Posterior cingulate gyrus (tissue), 11 donors: ENCODE measurements around the gene STARD13.

ENCODE experiments used
- DNase-seq, 10 donors: peaks; one replicate each; pipeline versions ENCODE4 v3.0.0 to v3.0.0-alpha.2; 2020 to 2021; ENCODE audit warnings: mixed read lengths in 3 of 10
- intact Hi-C: fragments of 100-400 bp; cut with DNase I; formaldehyde crosslinking; loops from one replicate; pipeline ENCODE4 v1.15.1; 2023

Gene STARD13

DNA sequence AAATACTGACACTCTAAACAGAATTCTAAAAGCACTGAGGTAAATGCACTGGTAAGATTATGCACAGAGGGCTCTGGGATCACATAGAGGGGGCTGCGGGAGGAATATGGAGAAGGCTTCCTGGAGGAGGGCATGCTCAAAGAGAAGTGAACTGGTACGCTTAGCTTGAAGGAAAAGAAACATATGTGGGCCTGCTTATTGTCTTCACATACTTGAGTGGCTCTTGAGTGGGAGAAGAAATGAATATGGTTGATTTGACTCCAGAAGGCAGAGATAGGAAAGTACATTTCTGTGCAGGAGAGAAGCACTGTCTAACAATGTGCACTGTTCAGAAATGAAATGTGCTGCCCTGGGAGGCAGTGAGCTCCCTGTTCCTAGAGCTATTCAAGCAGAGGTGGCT lies 178.2 kb downstream of the STARD13 start:
- no peak for DNase-seq
- intact Hi-C loops: no loop called here

DNA sequence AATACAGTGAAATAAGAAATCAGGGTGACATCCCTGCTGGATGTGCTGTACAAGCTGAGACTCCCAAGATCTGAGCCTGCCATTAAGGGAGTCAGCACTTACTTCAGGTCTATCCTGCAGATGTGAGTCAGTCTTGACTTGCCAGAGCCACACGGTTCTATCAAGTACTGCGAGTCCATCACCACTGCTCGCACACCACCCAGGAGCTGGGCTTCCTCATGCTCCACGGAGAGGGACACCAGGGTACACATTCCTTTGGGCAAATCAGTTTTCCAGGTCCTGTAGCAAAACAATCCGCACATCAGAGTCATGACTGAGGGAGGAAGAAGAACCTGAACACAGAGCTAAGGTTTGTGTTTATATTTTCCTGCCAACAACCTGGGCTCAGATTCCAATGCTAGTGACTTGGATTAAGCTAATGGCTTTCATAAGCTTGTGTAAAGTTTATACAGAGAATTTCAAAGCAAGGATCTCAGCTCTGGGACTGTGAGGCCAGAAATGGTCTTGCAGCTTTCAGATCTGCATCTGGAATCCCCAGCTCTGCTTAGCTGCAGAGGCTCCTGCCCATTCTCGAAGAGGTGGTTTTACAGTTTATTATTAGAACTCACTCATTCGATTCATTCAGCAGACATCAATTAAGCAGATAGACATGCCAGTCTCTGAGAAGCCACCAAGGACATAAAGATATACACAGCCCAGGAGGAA lies 178.7 kb downstream of the STARD13 start:
- intact Hi-C loops: no loop called here
- peak in 1 of 10 donors; percentile 78 for DNase-seq

DNA sequence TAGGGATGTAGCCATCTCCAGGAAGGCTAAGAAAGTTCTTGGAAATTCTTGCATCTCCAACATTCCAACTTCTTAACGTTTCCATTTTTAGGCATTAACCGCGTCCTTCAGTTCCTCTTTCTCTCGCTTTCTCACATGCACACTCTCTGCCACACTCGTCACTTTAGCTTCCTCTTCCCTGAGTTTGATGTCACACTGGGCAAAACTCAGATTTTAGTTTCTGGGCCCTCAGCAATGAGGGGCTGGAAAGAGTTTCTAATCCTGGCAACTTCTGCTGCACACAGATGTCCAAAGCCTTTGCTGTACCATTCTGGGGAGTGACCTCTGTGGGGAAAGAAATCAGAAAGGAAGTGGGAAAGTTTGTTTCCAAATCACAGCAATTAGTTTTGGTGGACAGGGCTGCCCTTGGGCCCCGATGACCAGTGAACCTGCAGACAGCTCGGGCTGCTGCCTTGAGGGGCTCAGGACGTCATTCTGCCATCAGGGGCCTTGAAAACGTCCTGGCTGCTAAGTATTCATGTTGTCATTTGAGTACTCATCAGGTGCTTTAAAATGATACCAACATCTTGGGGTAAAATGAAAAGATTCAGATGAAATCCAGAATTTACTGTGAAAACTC lies 180.1 kb downstream of the STARD13 start:
- DNase-seq: peak in 1 of 10 donors; percentile 51
- intact Hi-C loops: no loop called here

DNA sequence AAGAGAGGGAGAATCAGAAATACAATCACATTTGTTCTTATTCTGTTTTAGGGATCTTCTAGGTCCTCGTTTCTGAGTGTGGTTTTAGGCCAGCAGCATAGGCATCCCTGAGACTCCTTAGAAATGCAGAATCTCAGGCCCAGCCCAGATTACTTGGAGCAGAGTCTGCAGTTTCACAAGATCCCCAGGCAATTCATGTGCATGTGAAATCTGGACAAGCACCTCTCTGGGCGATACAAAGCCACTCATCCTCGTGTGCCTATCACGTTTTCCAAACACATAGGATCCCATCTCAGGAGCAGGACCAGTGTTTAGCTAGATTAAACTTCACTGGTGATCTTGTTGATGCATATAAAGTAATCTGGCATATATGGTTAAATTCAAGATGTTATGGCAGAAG lies 182.1 kb downstream of the STARD13 start:
- intact Hi-C loops: no loop called here
- no peak for DNase-seq

DNA sequence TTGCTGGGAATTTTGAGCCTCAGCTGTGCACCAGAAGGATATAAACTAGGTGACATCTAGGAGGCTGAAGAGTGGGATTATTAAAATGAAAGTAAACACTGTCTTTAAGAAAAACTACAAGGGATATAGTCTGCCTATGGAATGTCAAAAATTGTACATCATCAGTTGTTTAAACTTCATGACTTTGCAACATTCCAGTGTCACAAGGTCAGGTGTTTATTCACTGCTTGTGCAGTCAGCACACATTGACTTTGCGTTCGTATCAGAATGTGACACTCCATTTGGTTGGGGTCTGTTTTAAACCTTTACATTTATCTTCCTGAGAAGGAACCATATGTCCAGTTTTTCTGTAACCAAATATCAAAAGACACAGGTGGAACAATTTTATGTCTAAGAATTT lies 183.7 kb downstream of the STARD13 start:
- DNase-seq: no peak
- intact Hi-C loops: no loop called here

DNA sequence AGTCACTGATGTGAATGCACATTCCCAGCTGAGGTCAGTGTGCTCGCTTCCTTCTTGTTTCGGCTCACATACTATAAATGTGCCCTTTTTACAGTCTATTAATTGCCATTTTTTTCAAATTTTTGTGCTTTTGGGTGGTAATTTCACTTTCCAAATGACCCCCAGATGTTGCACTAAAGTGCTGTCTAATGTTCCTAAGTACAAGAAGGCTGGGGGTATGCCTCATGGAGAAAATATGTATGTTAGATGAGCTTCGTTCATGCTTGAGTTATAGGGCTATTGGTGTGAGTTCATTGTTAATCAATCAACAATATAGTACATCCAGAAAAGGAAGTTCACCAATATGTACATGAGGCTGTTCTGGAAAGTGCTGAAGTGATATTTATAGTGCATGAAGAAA lies 184.7 kb downstream of the STARD13 start:
- DNase-seq: no peak
- intact Hi-C loops: no loop called here

DNA sequence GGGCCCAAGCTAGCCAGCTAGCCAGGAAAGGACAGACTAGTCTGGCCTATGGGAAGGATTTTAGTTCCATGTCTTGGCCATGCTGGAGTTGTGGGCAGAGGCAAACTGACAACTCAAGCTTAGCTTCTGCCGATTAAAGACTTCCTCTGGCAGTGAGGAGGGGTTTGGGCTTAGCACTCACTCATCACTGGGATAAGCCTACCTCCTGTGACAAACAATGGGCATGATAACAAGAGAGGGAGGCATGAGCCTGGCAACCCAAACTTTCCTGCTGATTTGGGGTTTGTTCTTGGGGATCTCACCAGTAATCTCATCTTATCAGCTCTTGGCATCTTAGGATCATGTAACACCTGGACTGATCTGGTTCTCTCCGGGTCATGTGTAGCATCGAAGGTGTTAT lies 185.7 kb downstream of the STARD13 start:
- intact Hi-C loops: no loop called here
- DNase-seq: peak in 1 of 10 donors; percentile 48

DNA sequence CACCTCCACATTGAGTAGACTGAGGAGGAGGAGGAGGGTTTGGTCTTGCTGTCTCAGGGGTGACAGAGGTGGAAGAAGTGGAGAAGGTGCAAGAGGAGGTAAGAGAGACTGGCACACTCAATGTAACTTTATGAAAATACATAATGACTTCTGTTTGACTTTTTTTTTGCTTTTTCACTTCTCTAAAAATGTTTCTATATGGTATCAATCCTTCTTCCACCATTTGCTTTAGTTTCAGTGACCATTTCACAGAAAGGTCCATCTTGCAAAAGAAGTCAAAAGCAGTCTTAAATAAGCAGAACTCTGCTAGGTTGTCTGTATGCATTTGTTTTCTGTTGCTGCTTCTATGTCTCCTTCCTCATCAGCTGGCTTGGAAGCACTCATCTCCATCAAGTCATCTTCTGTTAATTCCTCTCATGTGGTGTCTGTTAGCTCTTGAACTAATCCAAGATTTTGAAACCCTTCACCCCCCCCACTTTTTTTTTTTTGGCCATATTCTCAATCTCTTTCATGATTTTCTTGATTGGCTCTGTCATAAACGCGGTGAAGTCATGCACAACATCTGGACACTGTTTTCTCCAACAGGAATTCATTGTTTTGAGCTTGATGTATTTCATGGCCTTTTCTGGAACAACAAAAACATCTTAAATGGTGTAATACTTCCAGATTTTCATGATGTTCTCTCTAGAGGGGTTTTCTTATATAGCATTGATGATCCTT lies 188.5 kb downstream of the STARD13 start:
- DNase-seq: no peak
- intact Hi-C loops: no loop called here

DNA sequence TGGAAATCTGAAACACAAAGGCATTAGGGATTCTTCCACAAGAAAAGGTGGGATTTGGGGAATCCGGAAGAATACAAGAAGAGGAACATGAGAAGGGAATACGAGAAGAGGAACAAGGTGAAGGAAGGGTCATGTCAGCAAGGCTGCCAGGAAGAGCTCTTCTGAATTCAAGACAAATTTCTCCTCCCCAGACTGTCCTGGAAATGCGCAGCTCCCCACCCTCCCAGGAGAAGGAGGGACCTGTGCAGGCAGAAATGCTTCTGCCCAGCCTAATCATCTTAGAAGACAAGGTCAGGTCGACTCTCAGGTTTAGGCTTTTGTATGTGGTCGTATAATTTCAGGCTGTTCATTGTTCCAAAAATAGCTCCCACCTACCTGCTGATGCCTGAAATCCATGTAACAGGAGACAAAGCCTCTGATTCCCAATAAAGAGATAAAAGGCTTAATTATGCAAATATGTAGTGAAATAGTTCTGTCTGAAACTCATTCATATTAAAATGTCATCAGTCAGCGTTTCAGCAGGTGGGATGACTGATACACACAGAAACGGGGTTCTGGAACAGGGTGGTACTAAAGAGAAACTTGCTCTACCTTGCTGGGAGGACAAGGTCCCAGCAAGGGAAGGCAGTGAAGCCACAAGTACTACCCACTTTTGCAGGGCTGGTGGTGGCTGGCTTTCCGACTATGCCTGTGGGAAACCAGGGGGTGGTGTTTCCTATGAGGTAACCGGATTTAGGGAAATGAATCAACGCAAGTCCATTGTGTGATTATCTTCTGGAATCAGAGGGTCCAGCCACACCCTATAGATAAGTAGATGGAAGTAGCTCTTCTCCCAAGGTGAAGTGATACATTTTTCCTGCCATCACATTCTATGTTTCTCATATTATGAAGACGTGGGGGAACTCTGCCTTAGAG lies 193.2 kb downstream of the STARD13 start:
- DNase-seq: peak in 1 of 10 donors; percentile 27
- intact Hi-C loops: no loop called here

DNA sequence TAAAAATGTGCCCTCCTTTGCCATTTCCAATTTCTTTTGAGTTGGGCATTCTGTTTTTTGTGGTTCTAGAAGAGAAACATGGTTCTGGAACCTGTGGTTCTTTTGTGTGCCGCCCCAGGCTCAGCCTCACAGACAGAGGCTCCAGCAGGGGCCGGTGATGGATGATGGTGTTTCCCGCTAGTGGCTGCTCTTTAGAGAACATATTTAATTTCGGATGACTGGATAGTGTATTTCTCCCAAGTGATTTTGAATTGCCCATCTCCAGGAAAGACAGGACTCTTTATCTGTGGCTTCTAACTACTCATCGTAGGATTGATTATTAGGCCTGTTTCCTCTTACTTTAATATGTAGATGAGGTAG lies 194.2 kb downstream of the STARD13 start:
- intact Hi-C loops: no loop called here
- no peak for DNase-seq

DNA sequence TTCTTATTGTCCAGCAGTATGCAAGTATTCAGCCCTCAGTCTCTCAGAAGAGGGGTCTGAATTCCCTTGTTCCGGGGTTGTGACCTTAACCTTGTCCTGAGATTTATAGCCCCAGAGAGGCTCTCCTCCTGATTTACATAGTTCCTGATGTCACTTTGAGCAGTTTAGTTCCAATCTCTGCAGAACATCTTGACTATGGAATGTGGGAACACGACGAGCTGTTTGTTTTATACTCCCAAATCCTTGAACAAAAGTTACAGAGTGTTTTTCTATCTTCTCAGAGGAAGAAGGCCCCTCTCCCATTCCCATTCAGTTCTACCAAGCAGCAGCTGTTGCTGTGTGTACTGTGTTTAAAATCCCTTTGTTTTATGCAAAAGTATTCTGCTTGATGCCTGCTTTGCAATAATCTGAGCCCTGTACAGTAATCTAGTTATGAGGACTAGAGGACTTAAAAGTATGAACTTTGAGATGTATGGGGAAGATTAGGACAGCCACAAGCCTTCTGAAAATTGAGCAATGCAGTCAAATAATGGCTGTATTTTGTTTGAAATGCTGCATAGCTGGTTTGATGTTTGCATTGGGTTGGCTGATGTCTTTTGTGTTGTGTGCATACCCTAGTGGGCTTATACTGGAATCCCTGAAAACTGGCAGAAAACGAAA lies 194.7 kb downstream of the STARD13 start:
- intact Hi-C loops: no loop called here
- no peak for DNase-seq

DNA sequence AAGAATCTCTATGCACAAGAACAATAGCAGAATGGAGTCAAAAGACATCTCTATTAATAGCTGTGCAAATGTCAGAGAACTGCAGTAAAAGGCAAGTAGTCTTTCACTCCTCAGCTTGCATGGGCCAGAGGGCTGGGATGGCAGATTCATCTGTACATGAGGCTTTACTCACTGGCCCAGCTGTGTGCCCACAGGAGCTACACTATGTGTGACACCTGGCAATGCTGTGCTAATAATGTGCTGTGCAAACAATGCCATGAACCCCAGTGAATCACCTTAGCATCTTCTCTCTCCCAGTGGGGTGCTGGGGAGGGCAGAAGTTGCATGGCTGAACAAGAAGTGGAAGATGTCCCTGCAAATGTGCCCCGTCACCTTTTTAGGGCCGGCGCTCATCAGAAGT lies 196.2 kb downstream of the STARD13 start:
- DNase-seq: peak in 1 of 10 donors; percentile 57
- intact Hi-C loops: no loop called here

DNA sequence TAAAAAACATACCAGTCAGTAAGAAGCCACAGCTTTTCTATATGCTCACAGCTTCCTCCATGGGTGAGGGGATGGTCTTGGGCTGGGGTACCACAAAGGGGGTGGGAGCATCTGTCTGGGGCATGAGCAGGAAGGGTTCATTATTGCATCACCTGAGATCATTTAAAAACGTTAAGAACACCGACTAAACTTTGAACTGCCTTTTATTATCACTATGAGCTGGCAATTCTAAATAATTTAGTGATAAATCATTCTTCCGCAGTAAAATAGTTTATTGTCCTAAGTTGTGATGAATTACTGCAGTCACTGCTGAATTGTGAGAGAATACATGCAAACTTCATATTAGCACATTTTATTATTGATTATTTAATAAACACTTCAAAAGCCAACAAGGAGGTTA lies 197.8 kb downstream of the STARD13 start:
- intact Hi-C loops: no loop called here

DNA sequence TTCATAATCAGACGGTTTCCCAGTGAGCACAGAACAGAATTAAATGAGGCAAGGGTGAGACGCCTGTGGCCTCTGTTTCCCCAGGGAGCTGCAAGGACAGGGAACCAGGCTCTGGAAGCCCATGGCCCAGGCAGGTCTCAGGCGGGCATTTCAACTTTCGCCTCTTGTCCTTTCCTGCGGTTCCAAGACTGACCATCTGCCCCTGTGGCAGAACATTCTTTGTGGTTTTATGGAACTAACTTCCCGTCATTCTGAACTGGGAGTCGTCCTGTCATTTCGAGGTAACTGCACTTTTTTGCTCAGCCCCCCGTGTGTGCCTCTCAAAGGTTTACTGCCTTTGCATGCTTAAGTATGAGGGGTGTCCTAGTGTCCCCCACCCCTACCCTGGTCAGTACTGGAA lies 198.5 kb downstream of the STARD13 start:
- intact Hi-C loops: no loop called here
- peak in 1 of 10 donors; percentile 40 for DNase-seq

More for the DNA sequence above, 197.8 kb downstream of the STARD13 start:
- DNase-seq: no peak

DNA sequence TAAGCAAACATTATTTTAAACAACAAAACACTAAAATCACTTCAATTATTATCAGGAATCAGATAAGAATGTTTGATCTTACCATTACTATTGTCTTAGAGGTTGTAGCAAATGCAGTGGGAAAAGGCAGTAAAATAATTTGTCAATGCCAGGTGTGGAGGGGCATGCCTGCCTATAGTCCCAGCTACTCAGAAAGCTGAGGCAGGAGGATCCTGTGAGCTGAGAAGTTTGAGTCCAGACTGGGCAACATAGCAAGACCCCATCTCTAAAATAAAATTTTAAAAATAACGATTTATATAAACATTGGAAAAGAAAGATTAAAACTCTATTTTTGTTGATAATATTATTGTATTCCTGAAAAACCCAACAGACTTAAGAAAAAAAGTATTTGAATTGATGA lies 202.5 kb downstream of the STARD13 start:
- DNase-seq: no peak
- intact Hi-C loops: no loop called here

DNA sequence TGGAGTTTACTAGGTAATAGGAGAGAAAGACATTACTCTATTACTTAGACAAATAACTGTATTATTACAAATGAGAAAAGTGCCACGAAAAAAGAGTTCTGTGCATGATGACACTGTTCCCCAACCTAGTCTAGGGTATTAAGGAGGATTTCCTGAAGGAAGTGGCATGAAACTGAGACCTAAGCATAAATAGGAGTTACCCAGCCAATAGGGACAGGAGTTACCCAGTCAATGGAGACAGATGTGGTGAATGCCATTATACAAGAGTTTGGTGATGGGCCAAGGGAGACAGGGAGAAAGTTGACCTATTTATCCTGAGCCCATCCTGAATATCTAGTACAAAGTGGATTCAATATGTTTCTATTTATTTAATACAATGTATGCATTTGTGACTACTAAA lies 203.9 kb downstream of the STARD13 start:
- intact Hi-C loops: no loop called here
- no peak for DNase-seq

DNA sequence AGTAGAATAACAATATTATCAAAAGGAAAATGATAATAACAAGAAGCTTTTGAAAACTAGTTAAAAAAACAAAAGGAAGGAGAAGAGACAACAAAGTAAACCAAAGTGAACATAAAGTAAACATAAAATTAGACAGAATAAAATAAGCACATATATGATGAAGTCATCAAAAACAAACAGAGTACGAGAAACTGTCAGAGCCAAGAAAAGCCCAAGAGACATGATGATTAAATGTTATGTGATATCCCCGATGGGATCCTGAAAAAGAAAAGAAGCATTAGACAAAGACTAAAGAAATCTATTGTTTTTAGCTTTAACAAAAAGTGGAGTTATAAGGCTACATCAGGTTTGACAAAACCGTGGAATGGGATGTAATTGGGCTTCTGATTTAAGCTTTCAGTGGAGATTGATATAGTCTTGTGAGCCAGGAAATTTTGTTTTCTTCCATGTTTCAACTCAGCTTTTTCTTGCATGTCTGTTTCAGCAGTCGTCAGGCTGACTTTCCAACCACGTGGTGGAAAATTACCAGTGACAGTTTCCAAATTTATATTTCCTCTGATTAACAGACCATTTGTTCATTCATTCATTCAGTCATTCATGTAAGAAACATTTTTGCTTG lies 204.5 kb downstream of the STARD13 start:
- no peak for DNase-seq
- intact Hi-C loops: no loop called here

DNA sequence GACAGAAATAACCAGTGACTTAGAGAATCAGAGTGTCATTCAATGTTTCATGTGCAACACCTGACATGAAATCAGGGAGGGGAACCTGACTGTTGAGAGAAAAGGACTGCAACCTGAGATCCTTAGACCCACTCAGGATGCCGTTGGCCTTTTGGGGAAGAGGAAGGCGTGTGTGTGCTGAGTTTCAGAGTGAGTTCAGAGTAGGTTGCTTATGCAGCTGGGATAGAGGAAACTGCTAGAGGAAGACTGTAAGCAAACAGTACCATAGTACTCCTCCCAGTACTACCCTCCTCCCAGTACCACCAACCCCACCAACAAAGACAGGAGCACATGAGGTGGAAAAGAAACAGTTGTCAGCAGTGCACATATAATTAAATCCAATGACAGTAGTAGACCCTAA lies 205.6 kb downstream of the STARD13 start:
- intact Hi-C loops: no loop called here
- DNase-seq: no peak

DNA sequence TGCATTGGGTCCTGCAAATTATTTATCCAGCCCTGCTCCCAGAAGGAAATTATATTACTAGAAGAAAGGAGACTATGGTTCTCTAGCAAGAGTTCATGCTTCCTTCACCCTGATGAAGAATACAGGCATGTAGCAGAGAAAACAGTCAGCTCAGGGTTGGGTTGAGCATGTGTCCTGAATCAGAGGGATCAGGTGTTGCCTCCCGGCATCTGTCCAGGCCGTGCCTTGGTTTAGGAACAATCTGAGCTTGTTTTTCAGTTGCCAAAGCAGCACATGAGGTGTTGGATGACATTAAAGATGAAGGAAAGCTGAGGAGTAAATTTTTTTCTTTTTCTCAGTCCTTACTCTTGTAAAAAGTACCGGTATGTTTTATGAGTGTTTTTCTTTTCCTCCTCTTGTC lies 207.3 kb downstream of the STARD13 start:
- intact Hi-C loops: no loop called here

More for the DNA sequence above, 207.3 kb downstream of the STARD13 start:
- no peak for DNase-seq
